Measurements from ENCODE around the gene GXYLT2.

The GXYLT2 gene

GRCh38 chr3:72947715-72948490 is 60.1 kb downstream of the GXYLT2 start:
- H3K4me3 ChIP-seq (ENCODE audit: low read depth, low read length), result no peak overlapping the region
- no peaks in the 10 kb centered on the region for H3K36me3 ChIP-seq (replicated peaks)
- H3K27ac ChIP-seq, result no peak overlapping the region
- no peaks in the 10 kb centered on the region for H3K27me3 ChIP-seq (replicated peaks)
- in situ Hi-C loops (cut with HindIII; ENCODE audit: low pct_ligation_motif_present, low sequenced_read_pairs), result no loop called here
- no peak for DNase-seq
- TF ChIP-seq, protein P1, sequence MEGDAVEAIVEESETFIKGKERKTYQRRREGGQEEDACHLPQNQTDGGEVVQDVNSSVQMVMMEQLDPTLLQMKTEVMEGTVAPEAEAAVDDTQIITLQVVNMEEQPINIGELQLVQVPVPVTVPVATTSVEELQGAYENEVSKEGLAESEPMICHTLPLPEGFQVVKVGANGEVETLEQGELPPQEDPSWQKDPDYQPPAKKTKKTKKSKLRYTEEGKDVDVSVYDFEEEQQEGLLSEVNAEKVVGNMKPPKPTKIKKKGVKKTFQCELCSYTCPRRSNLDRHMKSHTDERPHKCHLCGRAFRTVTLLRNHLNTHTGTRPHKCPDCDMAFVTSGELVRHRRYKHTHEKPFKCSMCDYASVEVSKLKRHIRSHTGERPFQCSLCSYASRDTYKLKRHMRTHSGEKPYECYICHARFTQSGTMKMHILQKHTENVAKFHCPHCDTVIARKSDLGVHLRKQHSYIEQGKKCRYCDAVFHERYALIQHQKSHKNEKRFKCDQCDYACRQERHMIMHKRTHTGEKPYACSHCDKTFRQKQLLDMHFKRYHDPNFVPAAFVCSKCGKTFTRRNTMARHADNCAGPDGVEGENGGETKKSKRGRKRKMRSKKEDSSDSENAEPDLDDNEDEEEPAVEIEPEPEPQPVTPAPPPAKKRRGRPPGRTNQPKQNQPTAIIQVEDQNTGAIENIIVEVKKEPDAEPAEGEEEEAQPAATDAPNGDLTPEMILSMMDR (IDR thresholded peaks at IDR 0.05; ENCODE audit: low read depth, low read length, missing control alignments), result no peak

DNA sequence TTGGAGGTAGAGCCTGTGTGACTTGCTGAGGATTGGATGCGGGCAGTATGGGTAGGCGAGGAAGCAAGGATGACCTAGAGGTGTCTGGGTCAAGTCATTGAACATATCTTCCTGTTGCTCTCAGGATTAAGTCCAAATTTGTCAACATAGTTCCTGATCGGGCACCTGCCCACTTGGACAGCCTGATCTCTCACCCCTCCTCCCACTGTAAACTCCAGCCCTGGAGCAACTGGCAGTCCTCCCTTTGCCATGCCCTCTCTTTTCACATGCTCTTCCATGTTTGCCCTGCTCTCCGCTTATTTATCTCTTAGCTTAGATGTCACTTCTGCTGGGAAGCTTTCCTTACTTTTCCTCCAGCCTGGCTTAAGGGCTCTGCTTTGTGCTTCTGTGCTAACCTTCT is 61.2 kb downstream of the GXYLT2 start:
- no peak overlapping the region for H3K4me3 ChIP-seq (ENCODE audit: low read depth, low read length)
- H3K27ac ChIP-seq, result no peak overlapping the region
- H3K36me3 ChIP-seq (replicated peaks), result no peaks in the 10 kb centered on the region
- no peak for DNase-seq
- TF ChIP-seq, protein P1 (IDR thresholded peaks at IDR 0.05; ENCODE audit: low read depth, low read length, missing control alignments), result no peak
- in situ Hi-C loops (cut with HindIII; ENCODE audit: low pct_ligation_motif_present, low sequenced_read_pairs), result no loop called here
- no peaks in the 10 kb centered on the region for H3K27me3 ChIP-seq (replicated peaks)

- TF ChIP-seq, protein P1 (IDR thresholded peaks at IDR 0.05; ENCODE audit: low read depth, low read length, missing control alignments), result no peak
- in situ Hi-C loops (cut with HindIII; ENCODE audit: low pct_ligation_motif_present, low sequenced_read_pairs), result no loop called here
- DNase-seq, result no peak
- Histone ChIP-seq H3K36me3 (replicated peaks) (no peaks in the 10 kb centered on the region), H3K4me3 (ENCODE audit: low read depth, low read length) (no peak overlapping the region), H3K27ac (no peak overlapping the region), H3K27me3 (replicated peaks) (no peaks in the 10 kb centered on the region)
Observed at GRCh38 chr3:72950372-72950771, 62.5 kb downstream of the GXYLT2 start.

- Histone ChIP-seq H3K27ac (no peak overlapping the region), H3K36me3 (replicated peaks) (no peaks in the 10 kb centered on the region), H3K4me3 (ENCODE audit: low read depth, low read length) (no peak overlapping the region), H3K27me3 (replicated peaks) (no peaks in the 10 kb centered on the region)
- TF ChIP-seq, protein P1 (IDR thresholded peaks at IDR 0.05; ENCODE audit: low read depth, low read length, missing control alignments), result no peak
- no peak for DNase-seq
- in situ Hi-C loops (cut with HindIII; ENCODE audit: low pct_ligation_motif_present, low sequenced_read_pairs), result no loop called here
Observed at GRCh38 chr3:72950801-72951200, 63.0 kb downstream of the GXYLT2 start.

- in situ Hi-C loops (cut with HindIII; ENCODE audit: low pct_ligation_motif_present, low sequenced_read_pairs), result no loop called here
- no peak for DNase-seq
- no peaks in the 10 kb centered on the region for H3K36me3 ChIP-seq (replicated peaks)
- no peaks in the 10 kb centered on the region for H3K27me3 ChIP-seq (replicated peaks)
- TF ChIP-seq, protein P1 (IDR thresholded peaks at IDR 0.05; ENCODE audit: low read depth, low read length, missing control alignments), result no peak
- H3K27ac ChIP-seq, result no peak overlapping the region
- H3K4me3 ChIP-seq (ENCODE audit: low read depth, low read length), result no peak overlapping the region
Observed at GRCh38 chr3:72951259-72951722, 63.4 kb downstream of the GXYLT2 start.

Measured in brain microvascular endothelial cell (primary cell).